WTC11 (cell line): ENCODE measurements around the gene CENPT.

Experiments
- CTCF ChIP-seq: fragments of 200-600 bp; IDR thresholded peaks from 2 replicates; pipeline ENCODE4 v1.8.0; 2022; ENCODE audit warnings: antibody characterized with exemption
- ESRRA ChIP-seq: sonication (generic); formaldehyde crosslinking; IDR thresholded peaks from 2 replicates; pipeline ENCODE4 v1.8.1; 2022; ENCODE audit warnings: mild to moderate bottlenecking, missing genetic modification reagents, borderline replicate concordance
- STAT6 ChIP-seq: sonication (generic); formaldehyde crosslinking; conservative IDR thresholded peaks from 2 replicates; pipeline ENCODE4 v1.8.1; 2023; ENCODE audit warnings: mild to moderate bottlenecking, low read depth, missing genetic modification reagents, moderate library complexity

- TF ChIP-seq CTCF (no peak), ESRRA (no peak), STAT6 (CRISPR knock-in tag) (no peak)
Observed at GRCh38 chr16:67842509-67843342, 4.8 kb downstream of the CENPT start.
